HG03135 (cell line): ENCODE results near the gene PPP1R36.

Experiments
- ATAC-seq: cut with Tn5 transposase; IDR thresholded peaks from one replicate; pipeline ENCODE4 v1.9.1; 2021; ENCODE audit warnings: mild to moderate bottlenecking, moderate library complexity; ENCODE audit not compliant: unreplicated experiment

Gene PPP1R36, protein sequence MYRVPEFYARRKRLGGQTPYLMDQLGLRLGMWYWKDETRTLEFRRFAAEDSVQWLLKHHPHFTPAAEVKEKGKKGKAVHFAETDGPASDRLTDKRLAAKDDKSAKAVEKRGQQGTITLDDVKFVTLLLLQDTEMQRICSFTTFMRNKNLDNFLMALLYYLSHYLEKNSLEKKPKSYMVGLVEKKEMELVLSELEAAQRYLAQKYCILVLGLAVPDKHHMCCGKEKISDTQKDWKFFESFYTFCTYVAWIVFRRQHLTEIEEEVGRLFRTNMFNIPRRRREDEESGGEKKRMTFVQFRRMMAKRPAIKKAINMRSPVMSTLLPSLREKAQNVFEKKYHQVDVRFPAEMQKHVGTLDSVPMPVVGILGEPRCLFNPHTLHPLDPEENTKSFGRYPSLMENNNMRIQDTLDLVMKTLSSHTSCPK

DNA sequence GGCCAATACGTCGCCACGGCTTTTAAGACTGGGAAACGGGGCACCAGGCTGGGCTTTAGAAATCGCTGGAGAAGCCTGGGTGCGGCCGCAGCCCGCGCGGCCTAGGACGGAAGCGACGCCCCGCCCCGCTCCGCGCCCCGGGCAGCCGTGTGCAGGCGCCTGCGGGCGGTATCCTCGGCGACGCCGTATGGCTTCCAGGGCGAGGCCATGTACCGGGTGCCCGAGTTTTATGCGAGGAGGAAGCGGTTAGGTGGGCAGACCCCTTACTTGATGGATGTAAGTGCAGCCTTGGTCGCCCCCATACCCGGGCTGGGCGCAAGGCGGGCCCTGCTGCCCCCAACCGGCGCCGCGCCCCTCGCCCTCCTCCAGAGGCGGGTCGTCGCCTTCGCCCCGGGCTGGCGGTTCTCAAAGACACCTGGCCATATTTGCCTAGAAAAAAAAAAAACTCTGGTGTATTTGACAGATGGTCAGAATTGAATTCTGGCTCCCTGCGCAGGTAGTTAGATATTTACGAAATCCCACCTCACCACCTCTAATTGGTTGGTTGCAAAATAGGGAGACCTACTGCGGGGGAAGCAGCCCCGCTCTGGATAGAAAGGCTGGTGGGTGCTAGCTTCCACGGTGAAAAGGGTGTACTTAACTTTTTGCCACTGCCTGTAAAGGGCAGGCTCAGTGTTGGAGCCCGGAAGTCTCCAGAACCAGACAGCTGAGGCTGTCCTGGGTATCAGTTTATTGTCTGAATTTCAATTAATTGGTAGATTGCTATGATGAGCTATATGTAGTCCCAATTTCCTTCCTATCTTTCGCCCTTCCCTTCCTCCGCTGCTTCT, at the start of gene PPP1R36:
Gene PPP1R36 (plus strand): TSS at position 171 of the 830 bp plus-strand sequence. CDS start 37 bp downstream, at position 208.
- no peak for ATAC-seq

DNA sequence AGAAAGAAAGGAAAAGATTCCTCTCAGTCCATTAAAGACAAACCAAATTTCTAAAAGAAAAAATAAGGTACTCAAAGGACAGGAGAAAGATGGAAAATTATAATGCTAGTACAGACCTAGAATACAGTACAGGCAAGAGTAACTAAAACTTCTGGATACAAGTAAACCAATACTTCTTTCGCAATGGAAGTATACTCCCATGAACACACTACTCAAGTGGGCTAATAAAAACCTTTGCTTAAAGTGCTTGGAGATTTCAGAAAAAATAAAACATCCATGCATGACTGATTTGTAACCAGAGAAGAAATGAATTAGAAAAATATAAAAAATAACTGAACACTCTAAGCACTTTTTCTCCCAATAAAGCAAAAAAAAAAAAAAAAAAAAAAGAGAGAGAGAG, 49.7 kb upstream of the PPP1R36 start:
- ATAC-seq: no peak

DNA sequence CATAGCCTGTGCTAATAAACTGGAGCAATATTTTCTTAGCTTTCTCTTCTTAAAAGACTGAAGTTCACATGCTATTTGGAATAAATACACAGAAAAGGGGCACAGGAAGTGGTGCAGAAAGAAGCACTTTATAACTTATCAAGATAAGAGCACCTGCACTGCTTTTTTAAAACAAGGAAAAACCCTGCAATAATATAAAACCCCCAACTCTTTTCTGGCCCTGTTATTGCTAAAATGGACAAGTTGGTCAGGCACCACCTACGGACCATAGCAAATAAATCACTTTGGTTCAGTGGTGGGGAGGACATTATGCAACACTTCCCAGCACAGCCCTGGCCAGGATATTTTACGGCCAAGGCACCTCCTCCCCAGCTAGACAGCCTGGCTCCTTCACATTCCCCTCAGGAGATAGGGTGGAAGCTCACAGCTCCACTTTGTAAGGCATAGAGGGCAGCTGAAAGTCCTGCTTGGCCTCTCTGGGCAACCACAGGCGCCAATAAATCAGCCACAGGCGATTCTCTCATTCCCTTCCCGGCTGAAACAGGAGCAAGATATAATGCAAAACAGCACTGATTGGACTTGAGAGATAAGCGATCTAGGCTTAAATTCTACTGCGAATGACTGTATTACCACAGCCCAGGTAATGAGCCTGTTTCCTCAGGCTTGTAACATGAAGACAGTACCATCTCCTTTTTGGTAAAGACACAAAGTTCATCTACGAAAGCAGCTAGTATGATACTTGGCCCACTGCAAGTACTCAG, 48.2 kb upstream of the PPP1R36 start:
- ATAC-seq: no peak

DNA sequence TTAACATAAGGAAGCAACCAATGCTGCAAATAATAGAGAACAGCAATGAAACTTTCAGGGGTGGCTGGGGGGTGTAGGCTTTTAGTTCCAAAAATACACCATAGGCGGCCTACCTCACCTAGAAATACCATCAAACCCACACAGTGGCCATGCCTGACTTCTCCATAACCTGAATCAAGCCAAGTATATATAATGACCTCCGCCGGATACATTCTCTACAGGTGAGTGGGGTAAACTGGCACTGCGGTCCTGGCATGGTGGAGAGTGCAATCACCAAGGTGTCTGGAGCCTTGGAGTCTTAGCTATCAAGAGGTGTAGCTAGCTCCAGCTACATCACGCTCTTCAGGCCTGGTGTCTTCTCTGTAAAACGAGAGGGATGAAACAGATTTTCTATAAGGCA, 47.3 kb upstream of the PPP1R36 start:
- ATAC-seq: no peak

DNA sequence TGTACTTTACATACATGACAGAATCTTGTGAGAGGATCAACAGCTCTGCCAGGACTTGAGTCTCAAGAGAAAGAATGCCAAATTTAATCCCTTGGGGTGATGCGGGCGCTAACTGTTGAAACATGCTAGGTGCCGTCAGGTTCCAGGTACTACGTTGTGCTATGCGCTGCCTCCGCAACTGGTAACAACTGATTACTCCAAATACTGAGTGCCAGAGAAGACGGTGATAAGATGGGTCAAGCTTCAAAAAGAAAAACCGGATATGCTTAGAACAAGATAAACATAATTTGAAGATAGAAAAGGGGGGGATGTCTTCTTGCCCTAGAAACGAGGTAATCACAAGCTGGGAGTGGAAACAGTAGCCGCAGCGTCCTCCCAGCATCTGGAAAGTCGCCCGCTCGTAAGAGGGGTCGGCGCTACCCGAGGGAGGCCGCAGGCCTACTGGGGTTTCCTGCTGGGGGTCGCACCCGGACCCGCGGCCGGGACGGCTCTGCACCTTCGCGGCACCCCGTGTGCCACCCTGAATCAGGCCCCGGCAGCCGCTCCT, 46.8 kb upstream of the PPP1R36 start:
- no peak for ATAC-seq

DNA sequence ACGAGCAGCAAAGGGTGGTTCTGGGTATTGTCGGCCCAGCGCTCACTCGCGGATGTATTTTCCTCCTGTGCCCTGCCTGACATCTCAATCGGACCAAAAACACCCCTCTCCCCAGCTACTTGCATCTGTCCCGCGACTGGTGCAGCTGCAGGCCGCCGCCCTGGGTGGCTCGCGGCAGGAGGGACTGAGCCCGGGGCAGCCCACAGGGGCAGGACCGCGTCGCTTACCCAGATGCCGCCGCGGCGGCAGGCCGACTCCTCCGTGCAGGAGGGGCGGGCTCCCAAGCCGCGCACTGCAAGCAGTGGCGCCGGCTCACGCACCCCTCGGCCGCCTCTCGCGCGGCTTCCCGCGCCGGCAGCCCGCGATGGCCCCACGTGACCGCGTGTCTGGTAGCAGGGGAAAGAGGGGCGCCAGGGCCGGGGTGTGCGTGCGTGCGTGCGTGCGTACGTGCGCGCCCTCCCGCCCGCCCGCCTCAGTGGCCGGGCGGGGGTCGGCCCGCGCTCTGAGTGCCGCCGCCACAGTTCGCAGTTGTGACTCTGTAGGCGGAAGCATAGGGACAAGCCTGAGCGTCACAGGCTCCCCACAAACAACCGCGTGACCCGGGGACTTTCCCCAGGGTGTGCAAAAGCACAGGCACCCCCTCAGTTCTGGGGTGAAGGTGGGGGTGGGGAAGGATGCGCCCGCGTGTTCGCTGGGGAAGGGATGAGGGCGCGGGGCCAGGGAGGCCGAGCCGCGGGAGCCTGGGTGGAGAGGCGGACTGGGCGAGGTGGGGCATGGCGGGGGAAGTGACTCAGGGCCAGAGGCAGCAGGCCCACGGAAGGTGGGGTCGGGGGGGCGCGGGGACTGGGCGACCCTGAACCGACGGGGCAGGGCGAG, 46.1 kb upstream of the PPP1R36 start, which contains the start of gene ZBTB25:
Gene ZBTB25 (minus strand): TSS at position 405 of the 876 bp plus-strand sequence. CDS start 13,305 bp downstream, outside the sequence.
- peak; percentile 59 for ATAC-seq

DNA sequence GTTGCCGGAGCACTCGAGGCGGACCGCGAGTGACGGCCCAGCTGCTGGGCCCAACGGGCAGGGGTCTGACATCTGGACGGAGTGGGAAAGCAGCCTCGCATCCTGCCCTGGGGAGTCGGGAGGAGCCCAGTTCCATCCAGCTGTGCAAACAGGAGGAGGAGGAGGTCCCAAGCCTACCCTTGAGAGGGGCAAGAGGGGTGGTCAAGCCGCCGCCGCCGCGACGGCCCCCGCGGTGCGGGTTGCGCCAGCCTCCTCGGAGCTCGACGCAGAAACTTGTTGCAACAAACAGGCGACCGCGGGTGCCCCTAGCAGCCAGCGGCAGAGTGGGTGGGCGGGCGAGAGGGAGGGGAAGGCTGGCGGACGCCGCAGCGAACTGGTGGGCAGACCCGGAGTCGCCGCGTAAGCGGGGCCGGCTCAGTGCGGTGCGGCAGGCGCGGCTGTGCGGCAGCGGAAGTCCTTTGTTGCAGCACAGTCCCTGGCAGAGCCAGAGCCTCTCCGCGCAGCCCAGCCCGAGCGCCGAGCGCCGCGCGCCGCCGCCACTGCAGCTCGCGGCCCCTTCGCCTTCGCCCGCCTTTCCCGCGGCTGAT, 45.4 kb upstream of the PPP1R36 start, which contains the start of gene ZBTB1:
Gene ZBTB1 (plus strand): TSS at position 461 of the 587 bp plus-strand sequence. CDS start 16,735 bp downstream, outside the sequence.
- ATAC-seq: peak; percentile 38

DNA sequence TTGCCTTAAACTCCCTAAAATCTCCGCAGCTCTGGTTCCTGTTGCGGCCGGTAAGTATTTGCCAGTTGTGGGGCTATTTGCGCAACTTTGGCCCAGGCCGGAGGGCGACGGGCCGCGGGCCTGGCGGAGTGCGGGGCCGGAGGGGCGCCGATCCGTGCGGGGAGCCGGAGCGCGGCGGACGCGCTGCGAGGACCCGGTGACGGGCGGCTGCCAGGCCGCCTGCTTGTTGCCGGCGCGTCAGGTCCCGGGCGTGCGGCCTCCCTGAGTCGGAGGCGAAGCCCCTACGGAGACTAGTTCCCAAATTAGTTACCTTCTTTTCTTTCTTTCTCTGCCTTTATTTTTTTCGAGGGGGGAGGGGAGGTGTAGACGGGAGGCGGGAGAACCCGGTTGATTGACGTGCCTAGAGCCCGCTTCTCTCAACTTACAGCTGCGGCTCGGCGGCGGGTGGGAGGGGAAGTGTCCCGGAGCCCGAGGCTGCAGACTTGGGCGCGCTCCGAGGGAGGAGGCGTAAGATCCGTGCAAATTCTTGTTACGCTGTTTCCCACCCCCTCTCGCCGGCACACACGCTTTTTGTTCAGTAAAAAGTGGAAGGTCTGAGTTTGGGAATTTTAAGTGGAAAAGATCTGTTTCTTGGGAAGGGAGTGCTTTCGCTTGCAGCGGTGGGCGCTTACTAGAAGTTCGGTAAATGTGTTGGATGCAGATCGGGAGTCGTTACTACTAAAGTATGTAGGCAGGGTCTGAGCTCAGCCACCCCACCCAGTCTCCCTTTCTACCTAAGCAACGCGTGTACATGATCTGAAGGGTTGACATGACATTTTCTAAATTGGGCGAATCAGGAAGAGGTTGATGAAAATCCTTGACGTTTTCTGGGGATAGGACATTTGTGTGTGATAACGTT, 44.6 kb upstream of the PPP1R36 start:
- ATAC-seq: peak; percentile 27

DNA sequence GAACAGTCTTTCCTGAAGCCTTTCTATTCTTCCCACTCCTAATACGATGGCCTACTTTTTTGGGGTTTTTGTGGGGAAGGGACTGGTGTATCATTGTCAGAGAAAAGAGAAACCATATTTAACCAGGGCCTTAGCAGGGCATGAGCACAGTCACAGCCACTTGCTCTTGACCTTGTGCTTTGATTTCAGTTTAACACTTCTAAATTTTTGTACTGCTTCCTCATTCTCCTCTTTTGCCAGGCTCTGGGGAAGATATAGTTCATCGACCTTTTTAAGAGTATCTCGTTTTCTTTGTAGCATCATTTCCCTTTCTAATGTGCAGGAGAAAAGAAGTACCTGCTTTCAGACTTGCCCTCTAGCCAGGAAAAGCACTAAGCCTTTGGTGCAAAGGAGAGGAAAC, 43.0 kb upstream of the PPP1R36 start:
- ATAC-seq: no peak

DNA sequence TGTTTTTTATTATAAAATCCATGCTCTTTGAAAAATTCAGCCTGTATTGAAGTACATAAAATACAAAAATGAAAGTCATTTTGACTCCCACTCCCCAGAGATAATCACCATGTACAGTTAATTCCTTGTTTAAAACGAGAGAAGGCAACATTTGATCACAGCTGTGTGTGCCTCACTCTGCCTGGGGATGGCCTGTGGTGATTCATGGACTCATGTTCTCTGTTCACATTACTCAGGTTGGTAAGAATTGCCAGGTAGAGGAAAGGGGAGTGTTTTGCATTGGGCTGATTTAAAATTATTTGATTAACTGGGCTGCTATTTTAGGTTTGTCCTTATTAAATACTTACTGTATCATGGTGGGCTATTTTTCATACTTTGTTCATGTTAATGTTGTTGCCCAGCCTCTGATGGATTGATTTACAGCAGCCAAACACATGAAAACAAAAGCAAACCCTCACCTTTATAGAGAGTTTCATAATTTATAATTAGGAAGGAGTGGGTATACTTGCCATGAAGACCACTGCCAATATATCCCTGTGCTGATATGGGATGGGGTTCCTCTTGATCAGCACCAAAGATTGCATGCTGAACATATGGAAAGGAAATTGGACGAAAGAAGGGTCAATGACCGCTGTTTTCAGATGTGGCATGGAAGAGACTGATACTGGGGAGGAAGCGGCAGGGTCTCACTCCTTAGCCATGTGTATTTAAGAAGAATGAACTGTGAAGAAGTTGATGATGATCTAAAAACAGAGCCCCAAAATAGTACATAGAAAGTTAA, 42.2 kb upstream of the PPP1R36 start:
- no peak for ATAC-seq

DNA sequence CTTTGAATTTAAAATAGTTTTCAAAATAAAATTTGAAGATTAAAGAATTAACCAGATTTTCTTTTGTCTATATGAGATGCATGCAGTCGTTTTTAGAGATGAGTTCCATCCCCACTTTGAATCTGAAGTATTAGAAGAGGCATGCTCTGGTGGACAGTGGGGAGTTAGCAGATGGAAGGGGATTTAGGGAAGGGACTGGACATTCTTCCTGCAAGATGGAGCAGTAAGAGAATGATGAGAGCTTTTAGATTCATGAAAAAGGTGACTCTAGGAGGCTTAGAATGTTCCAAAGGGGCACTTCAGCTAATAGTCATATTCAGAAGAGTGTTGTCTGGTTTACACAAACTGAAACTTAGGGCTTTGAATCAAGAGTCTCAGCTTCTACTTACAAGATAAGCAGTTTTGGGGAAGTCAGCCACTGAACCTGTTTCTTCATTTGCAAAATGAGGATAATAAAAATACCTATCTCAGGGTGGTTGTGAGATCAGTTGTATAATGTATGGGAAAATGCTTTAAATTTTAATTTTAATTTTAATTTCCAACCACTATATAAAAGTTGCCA, 41.5 kb upstream of the PPP1R36 start:
- ATAC-seq: no peak

DNA sequence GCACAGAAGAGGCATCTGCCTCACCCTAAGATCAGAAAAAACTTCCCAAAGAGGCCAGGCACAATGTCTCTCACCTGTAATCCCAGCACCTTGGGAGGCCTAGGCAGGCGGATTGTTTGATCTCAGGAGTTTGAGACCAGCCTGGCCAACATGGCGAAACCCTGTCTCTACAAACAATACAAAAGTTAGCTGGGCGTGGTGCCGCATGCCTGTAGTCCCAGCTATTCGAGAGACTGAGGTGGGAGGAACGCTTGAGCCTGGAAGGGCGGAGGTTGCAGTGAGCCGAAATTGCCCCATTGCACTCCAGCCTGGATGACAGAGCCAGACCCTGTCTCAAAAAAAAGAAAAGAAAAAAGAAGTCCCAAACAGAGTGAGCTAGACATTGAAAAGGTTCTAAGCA, 40.7 kb upstream of the PPP1R36 start:
- ATAC-seq: no peak

DNA sequence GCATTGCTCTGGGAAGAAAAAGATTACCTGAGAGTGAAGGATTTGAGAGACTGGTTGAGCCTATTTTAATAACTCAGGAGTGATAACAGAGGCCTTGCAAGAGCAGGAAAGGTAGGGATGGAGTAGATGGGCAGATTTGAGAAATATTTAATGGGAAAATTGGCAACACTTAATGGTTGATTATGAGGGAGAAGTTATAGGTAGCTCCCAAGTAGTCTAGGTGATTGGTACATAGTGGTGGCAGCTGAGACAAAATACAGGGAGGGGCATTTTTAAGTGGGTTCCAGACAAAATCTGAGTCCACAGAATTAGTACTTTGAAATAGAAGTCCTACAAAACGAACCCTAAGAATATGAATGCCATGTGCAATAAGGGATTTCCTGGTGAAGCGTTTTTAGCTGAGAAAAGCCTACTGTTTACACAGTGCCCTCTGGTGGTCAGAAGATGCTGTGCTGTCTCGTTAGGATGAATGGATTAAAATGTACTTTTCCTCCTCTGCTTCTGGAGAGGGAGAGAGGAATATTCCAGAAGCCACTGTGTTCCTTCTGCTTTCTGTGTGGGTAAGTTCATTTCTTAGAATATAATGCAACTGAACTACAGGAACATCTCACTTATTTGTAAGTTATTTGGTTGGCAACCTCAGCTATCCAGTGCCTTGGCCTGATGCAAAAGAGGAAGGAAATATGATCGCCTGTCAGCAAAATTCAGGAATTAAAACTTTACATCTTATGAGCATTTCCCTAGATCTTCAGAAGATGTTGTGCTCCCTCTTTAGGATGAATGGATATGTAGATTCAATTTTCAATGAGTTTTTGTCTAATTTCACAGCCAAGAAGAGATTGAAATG, 38.7 kb upstream of the PPP1R36 start:
- no peak for ATAC-seq

DNA sequence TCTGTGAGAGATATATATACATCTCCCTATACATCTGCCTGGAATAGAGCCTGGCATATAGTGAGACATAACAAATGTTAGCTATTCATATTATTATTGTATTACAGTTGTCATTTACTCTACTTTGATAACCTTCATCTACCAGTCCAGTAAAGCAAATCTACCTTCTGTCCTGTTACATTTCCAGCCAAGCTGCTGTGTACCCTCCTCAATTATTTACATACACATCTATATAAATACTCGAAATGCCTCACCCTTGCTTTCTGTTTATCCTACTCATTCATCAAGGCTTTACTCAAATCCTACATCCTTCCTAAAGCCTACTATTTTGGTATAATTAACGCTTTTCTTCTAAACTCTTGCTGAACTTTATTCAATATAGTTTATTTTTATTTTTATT, 36.5 kb upstream of the PPP1R36 start:
- no peak for ATAC-seq

DNA sequence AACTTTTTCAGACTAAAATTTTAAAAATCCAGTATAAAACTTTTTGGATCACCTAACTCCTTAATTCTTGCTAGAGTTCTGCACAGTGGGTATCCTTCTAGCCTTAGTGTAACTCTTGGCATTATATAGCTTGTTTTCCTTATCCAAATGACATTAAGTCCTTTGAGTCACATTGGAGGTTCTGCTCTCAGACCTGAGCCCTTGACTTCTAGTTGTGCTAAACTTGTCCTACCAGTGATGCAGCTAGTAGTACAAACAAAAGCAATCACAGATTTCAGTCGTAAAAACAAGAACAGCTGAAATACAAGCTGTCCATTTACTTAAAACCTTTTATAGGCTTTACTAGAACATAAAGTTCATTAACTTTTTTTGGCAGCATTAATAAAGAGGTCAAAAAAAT, 34.7 kb upstream of the PPP1R36 start:
- ATAC-seq: no peak

DNA sequence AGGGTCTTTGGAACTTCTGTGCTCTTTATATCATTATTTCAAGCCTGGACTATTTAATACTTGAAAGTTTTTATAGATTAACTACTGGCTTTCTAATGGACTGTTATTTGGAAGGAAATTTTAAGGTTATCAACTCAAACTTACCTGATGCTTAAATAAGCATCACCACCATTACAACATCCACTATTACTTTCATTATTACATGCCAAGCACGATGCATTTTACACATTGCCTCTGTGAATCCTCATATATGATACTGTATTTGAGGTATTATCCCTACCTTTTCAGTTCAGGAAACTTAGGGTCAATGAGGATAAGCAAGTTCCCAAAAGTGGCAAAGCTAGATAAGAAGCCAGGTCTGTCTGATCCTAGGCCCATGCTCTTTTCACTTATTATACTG, 32.8 kb upstream of the PPP1R36 start:
- ATAC-seq: no peak
